SJSA1 (cell line): ENCODE data around the gene NAB1. TPM values are rescaled to one million over a fixed set of nuclear protein-coding genes. Genes with fewer than 3 reads are reported as not detected.

ENCODE experiments used
- DNase-seq, 2 experiments: peaks; one replicate each; pipeline ENCODE4 v3.0.0-alpha.2; 2015 to 2020; ENCODE audit warnings: low spot score in 2 of 2, low read depth in 1 of 2
- H3K27ac ChIP-seq: fragments of 250-450 bp; sonication (Bioruptor Pico); 2 replicates; pipeline ENCODE4 v1.5.1; 2020; ENCODE audit warnings: mild to moderate bottlenecking, moderate library complexity
- H3K27me3 ChIP-seq: fragments of 250-450 bp; sonication (Bioruptor Pico); replicated peaks from 2 replicates; pipeline ENCODE4 v1.5.1; 2020; ENCODE audit warnings: mild to moderate bottlenecking, moderate library complexity
- H3K36me3 ChIP-seq: fragments of 250-450 bp; sonication (Bioruptor Pico); 2 replicates; pipeline ENCODE4 v1.5.1; 2020; ENCODE audit warnings: mild to moderate bottlenecking
- H3K4me1 ChIP-seq: fragments of 250-450 bp; sonication (Bioruptor Pico); replicated peaks from 2 replicates; pipeline ENCODE4 v1.6.1; 2021; ENCODE audit warnings: mild to moderate bottlenecking
- H3K4me3 ChIP-seq: fragments of 250-450 bp; sonication (Bioruptor Pico); 2 replicates; pipeline ENCODE4 v1.5.1; 2020; ENCODE audit warnings: mild to moderate bottlenecking
- H3K9me3 ChIP-seq: fragments of 250-450 bp; sonication (Bioruptor Pico); replicated peaks from 2 replicates; pipeline ENCODE4 v1.5.1; 2020; ENCODE audit warnings: mild to moderate bottlenecking
- total RNA-seq: library from RNA; depleted of rRNA; stranded (reverse); fragments of >200 nt; shearing (Covaris generic); gene quantifications from 2 replicates; pipeline ENCODE4 v1.2.3, GENCODE V29; 2014; rRNA removed

Gene NAB1
- total RNA-seq, 1 experiment from 2014 or later, result 31.2 TPM

- H3K27me3 ChIP-seq, result no peaks in the 10 kb centered on the region
- no peaks in the 10 kb centered on the region for H3K9me3 ChIP-seq
- H3K27ac ChIP-seq, result peak overlapping the region; percentile 61
- peak in 1 of 2 experiments; percentile 20 for DNase-seq
- no peak overlapping the region for H3K4me3 ChIP-seq
- H3K36me3 ChIP-seq, result no peaks in the 10 kb centered on the region
- H3K4me1 ChIP-seq, result peaks cover 39% of the 10 kb centered on the region
Observed at GRCh38 chr2:190717764-190718651, 69.1 kb downstream of the NAB1 start.

DNA sequence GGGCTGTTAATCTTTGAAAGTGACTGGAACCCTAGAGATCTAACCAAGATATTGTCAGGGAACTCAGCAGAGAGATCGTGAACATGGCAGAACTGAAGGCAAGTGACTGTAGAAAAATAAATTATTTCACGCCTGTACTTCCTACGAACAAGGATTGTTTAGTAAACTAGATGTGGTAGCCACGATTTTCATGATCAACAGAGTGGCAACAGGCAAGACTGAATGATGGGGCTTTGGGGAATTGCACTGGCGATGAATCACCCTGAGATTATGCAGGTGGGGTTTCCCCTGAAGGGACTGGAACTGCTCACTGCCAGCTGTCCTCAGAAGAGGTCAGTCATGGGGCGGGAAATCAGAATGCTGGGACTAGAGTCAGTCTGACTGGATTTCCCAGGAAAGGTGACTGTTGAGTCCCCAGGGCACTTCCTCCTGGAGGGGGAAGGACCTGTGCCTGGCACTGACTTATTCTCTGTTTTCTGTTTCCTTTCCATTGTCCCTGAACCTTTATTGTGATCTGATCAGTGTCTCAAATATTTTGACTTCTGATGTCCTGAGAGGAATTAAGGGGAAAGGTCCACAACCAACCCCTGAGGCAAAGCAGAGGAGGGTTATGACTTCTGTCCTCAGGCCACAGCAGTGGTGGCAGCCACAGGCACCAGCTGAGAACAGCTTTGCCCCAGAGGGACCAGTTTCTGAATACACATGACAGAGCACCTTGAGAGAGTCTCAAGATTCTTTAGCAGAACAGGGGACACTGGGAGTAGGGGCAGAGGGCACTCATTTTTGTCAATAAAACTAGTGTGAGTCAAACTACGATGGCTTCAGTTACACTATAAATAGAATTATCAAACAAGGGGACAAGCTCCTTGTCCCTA is 70.0 kb downstream of the NAB1 start:
- H3K4me3 ChIP-seq, result no peak overlapping the region
- H3K9me3 ChIP-seq, result no peaks in the 10 kb centered on the region
- H3K36me3 ChIP-seq, result no peaks in the 10 kb centered on the region
- DNase-seq, result peak; percentile 78 to 87
- H3K27ac ChIP-seq, result peak overlapping the region; percentile 61
- H3K27me3 ChIP-seq, result no peaks in the 10 kb centered on the region
- H3K4me1 ChIP-seq, result peaks cover 45% of the 10 kb centered on the region

DNA sequence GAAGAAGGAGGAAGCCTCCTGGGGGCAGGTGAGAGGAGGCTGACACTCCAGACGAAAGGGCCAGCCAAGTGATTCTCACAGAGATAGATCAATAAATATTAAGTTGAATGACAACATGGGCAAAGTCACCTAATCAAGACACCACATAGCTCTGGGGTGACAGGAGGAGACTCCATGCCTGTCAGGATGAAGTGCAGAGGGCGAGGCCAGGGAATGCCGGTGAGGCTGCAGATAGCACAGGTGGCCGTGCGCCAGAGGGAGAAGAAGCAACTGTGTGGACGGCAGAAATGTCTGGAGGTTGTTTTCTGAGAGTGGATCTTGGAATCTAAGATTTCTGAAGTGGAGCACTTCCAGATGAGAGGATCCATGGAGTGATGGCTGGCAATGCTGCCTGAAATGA is 71.4 kb downstream of the NAB1 start:
- Histone ChIP-seq H3K9me3 (no peaks in the 10 kb centered on the region), H3K4me3 (no peak overlapping the region), H3K27ac (no peak overlapping the region), H3K27me3 (no peaks in the 10 kb centered on the region), H3K36me3 (no peaks in the 10 kb centered on the region), H3K4me1 (peaks cover 45% of the 10 kb centered on the region)
- DNase-seq, result no peak

DNA sequence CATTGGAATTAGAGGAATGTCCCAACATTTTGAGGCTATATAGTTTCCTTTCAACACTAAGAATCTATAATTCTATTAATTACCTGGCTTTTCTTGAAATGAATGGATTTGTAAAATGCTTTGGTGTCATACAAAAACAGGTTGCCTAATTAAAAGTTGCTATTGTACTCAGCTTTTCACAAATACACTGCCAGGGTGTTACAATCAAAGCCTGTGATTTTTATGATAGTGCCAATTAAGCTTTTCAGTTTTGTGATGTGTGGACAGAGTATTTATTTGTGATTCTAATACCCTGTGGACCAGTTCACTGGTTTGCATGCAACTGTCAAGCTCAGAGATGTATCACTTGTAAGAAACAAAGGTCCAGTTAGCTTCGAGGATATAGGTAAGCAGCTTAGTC is 71.8 kb downstream of the NAB1 start:
- Histone ChIP-seq H3K27me3 (no peaks in the 10 kb centered on the region), H3K4me3 (no peak overlapping the region), H3K4me1 (peaks cover 45% of the 10 kb centered on the region), H3K36me3 (no peaks in the 10 kb centered on the region), H3K9me3 (no peaks in the 10 kb centered on the region), H3K27ac (no peak overlapping the region)
- no peak for DNase-seq

DNA sequence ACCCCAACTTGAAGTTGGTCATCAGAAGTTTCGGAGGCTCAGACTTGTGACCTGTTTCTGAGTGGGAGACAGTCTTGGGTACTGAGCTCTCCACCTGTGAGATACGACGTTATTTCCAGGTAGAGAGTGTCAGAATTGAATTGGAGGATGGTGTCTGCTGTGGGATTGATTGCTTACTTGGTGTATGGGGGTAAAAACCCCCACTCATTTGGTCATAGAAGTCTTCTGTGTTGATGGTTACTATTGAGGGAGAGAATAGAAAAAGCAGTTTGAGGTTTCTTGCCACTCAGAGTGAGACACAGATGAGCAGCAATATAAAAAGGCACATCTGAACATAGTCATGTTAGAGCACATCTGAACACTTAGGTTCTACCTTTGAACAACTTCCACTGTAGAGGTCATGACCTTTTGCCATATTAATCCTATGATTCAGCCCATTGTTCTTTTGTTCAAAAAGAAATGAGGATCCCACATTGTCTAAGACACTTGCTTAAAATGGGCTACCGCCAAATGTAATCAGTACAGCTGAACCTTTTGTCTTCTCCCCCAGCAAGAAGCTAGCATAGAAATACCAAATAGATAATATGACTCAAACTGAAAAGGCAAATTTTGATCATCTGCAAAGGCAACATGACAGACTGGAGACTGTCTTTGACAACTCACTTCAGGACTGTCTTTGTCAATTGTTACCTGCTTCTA is 73.3 kb downstream of the NAB1 start:
- Histone ChIP-seq H3K27ac (no peak overlapping the region), H3K4me1 (peaks cover 39% of the 10 kb centered on the region), H3K27me3 (no peaks in the 10 kb centered on the region), H3K9me3 (no peaks in the 10 kb centered on the region), H3K4me3 (no peak overlapping the region), H3K36me3 (no peaks in the 10 kb centered on the region)
- peak in 1 of 2 experiments; percentile 16 for DNase-seq

DNA sequence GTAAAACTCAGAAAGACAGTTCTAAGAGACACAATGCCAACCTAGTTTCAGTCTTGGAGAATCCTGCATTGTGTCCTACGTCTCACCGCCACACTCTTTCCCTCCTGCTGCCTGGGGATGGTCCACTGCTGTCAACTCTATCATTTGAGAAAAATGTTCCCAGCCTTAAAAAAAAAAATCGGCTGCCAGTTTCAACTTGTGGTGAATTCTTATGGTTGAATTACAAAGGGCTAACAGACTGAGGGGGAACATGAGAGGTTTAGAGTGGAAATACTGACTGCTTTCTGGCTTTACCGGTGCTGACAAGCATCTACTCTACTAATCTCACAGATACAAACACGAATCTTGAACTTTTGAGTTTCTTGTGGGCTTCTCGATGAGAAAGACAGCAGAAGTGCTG is 74.0 kb downstream of the NAB1 start:
- DNase-seq, result no peak
- no peaks in the 10 kb centered on the region for H3K27me3 ChIP-seq
- H3K9me3 ChIP-seq, result no peaks in the 10 kb centered on the region
- no peaks in the 10 kb centered on the region for H3K36me3 ChIP-seq
- peaks cover 32% of the 10 kb centered on the region for H3K4me1 ChIP-seq
- no peak overlapping the region for H3K27ac ChIP-seq
- no peak overlapping the region for H3K4me3 ChIP-seq

DNA sequence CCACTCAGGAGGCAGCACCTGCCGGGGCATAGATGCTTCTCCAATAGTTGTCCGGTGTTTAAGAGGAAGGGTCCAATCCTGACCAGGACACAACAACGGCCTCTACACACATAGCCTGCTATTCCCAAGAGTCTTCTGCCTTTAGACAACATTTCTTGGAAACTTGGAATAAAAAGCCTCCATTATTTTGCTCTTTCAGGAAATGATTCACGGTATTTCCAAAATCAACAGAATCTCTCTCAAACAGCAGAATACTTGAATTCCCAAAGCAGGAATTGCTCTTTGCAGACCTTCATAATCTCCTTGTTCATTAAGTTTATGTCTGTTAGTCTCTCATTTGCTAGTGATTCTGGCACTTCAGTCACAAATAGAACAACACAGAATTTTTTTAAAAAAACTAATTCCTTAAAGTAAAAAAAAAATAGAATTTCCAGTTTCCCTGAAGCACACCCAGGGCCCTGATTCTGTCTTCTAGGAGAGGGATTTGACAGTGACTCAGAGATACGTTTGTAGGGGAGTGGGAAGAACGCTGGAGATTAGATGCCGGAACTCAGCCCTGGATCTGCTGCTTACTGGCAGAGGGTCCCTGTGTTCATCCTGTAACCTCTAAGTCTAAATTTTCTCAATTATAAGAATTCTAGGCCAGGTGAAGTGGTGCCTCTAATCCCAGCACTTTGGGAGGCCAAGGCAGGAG is 74.7 kb downstream of the NAB1 start:
- H3K27ac ChIP-seq, result no peak overlapping the region
- no peaks in the 10 kb centered on the region for H3K9me3 ChIP-seq
- peak in 1 of 2 experiments; percentile 4 for DNase-seq
- H3K4me3 ChIP-seq, result no peak overlapping the region
- H3K36me3 ChIP-seq, result no peaks in the 10 kb centered on the region
- peaks cover 25% of the 10 kb centered on the region for H3K4me1 ChIP-seq
- no peaks in the 10 kb centered on the region for H3K27me3 ChIP-seq

DNA sequence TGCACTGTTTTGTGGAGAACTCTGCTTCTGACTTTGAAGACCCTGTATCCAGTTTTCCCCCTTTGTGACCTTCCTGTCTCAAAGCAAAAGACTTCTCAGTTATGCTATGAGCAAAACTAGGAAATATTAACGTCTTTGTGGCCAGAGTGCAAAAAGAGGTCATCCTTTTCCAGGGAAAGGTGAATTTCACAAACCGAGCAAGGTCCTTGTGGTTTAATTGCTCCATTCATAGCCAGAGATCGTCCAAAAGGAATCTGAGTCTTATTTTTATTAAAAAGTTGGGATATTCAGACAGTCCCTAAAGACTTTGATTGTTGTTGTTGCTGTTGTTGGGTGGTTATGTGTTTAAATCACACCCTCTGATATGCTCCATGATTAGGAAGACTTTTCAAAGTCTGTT is 77.4 kb downstream of the NAB1 start:
- H3K36me3 ChIP-seq, result no peaks in the 10 kb centered on the region
- no peak overlapping the region for H3K27ac ChIP-seq
- no peak overlapping the region for H3K4me3 ChIP-seq
- DNase-seq, result no peak
- peaks cover 17% of the 10 kb centered on the region for H3K4me1 ChIP-seq
- H3K9me3 ChIP-seq, result no peaks in the 10 kb centered on the region
- H3K27me3 ChIP-seq, result no peaks in the 10 kb centered on the region

DNA sequence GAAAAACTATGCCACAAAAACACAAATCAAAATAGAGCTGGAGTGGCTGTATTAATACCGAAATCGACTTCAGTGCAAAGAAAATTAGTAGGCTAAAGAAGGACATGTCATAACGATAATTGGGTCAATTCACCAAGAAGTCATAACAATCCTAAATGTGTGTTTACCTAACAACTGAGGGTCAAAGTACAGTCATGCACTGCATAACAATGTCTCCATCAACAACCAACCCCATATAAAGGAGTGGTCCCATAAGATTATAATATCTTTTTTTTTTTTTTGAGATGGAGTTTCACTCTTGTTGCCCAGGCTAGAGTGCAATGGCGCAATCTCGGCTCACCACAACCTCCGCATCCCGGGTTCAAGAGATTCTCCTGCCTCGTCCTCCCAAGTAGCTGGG is 87.5 kb downstream of the NAB1 start:
- H3K27me3 ChIP-seq, result no peaks in the 10 kb centered on the region
- no peaks in the 10 kb centered on the region for H3K36me3 ChIP-seq
- no peak overlapping the region for H3K4me3 ChIP-seq
- DNase-seq, result no peak
- H3K4me1 ChIP-seq, result no peaks in the 10 kb centered on the region
- no peak overlapping the region for H3K27ac ChIP-seq
- no peaks in the 10 kb centered on the region for H3K9me3 ChIP-seq

- Histone ChIP-seq H3K27ac (no peak overlapping the region), H3K9me3 (no peaks in the 10 kb centered on the region), H3K27me3 (no peaks in the 10 kb centered on the region), H3K4me1 (no peaks in the 10 kb centered on the region), H3K4me3 (no peak overlapping the region), H3K36me3 (no peaks in the 10 kb centered on the region)
- DNase-seq, result no peak
Observed at GRCh38 chr2:190740449-190740848, 91.6 kb downstream of the NAB1 start.

Other genes starting within 250 kb of the NAB1 start
- 2.8 and 3.8 TPM in 2 replicates for gene MFSD6, start 240.7 kb upstream of the NAB1 start, total RNA-seq
- 16.7 and 16.9 TPM in 2 replicates for gene NEMP2, start 114.4 kb upstream of the NAB1 start, total RNA-seq
- gene GLS, start 231.7 kb downstream of the NAB1 start, total RNA-seq, result 176 and 177 TPM in 2 replicates